ENCODE data around the gene UBALD2.

- TF ChIP-seq CTCF (conservative IDR thresholded peaks at IDR 0.05 in 1 of 2, IDR thresholded peaks at IDR 0.05 in 1 of 2; ENCODE audit: low read depth in 1 of 2, low read length in 2 of 2) = no peak
- TF ChIP-seq EZH2 (IDR thresholded peaks at IDR 0.05; ENCODE audit: low read length, missing control alignments) = no peak
Observed at GRCh38 chr17:76233588-76234353, 31.4 kb upstream of the UBALD2 start.
